ENCODE measurements around the gene C9orf78. TPM values are rescaled to one million over a fixed set of nuclear protein-coding genes. Genes with fewer than 3 reads are reported as not detected.

C9orf78 gene
- total RNA-seq, 6 donors from 2014 or later = 17.8 to 66.6 (median 36.5) TPM

DNA sequence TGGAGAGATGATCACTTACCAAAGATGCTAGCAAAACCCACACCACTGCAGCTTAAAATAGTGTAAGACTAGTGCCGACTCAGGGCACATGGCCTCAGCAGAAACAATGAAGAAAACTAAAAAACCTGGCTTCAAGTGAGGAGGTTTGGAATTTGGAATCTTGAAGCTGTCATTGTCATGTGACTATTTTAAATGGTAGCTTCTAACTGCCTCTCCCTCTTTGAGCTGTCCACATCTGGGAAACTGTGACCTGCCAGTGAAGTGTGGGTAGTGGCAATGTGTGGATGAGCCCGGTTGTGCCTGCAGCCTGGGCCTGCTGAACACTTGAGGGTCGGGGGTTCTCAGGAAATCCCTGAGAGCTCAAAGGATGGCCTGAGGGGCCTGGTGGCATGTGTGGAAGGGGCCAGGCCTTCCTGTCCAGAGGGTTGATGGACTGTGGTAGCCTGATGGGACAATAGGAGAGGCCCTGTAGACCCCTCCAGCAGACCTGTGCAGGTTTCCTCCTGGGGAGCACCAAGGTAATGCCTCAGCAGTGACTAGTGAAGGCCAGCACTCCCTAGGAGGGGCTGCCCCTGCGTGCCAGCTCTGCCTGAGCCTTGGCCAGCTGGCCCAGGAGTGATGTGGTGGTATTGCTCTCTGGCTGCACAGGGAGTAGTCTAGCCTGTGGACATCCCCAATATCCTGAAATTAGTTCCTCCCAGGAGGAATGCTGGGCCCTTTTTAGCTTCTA, 13.8 kb upstream of the C9orf78 start:
- H3K27me3 ChIP-seq = no peaks in the 10 kb centered on the region
- DNase-seq = no peak
- no peak overlapping the region for H3K27ac ChIP-seq
- H3K4me1 ChIP-seq = peaks cover 0 to 3% (median 0%) of the 10 kb centered on the region in 4 donors
- no peak for ATAC-seq (ENCODE audit: low FRiP score in 2 of 2)
- no peak overlapping the region for H3K4me3 ChIP-seq
- H3K9me3 ChIP-seq = no peaks in the 10 kb centered on the region
- H3K36me3 ChIP-seq = peaks cover 11 to 39% (median 27%) of the 10 kb centered on the region in 4 donors
- WGBS, 2 donors = 88 to 90% methylated on average over 3 to 4 of the region's 4 CpGs
- TF ChIP-seq POLR2A (IDR thresholded peaks at IDR 0.05) (no peak), EP300 (IDR thresholded peaks at IDR 0.05) (no peak), POLR2AphosphoS5 (IDR thresholded peaks at IDR 0.05) (no peak)
- TF ChIP-seq, protein P1, sequence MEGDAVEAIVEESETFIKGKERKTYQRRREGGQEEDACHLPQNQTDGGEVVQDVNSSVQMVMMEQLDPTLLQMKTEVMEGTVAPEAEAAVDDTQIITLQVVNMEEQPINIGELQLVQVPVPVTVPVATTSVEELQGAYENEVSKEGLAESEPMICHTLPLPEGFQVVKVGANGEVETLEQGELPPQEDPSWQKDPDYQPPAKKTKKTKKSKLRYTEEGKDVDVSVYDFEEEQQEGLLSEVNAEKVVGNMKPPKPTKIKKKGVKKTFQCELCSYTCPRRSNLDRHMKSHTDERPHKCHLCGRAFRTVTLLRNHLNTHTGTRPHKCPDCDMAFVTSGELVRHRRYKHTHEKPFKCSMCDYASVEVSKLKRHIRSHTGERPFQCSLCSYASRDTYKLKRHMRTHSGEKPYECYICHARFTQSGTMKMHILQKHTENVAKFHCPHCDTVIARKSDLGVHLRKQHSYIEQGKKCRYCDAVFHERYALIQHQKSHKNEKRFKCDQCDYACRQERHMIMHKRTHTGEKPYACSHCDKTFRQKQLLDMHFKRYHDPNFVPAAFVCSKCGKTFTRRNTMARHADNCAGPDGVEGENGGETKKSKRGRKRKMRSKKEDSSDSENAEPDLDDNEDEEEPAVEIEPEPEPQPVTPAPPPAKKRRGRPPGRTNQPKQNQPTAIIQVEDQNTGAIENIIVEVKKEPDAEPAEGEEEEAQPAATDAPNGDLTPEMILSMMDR (IDR thresholded peaks at IDR 0.05) = no peak

- H3K4me3 ChIP-seq = no peak overlapping the region
- DNase-seq = no peak
- ATAC-seq (ENCODE audit: low FRiP score in 2 of 2) = no peak
- TF ChIP-seq POLR2A (IDR thresholded peaks at IDR 0.05) = no peak
- no peak for TF ChIP-seq POLR2AphosphoS5 (IDR thresholded peaks at IDR 0.05)
- no peak for TF ChIP-seq EP300 (IDR thresholded peaks at IDR 0.05)
- TF ChIP-seq, protein P1 (IDR thresholded peaks at IDR 0.05) = no peak
- no peaks in the 10 kb centered on the region for H3K27me3 ChIP-seq
- H3K4me1 ChIP-seq = peaks cover 0 to 3% (median 0%) of the 10 kb centered on the region in 4 donors
- WGBS, 2 donors = 62 to 63% methylated on average over 2 of the region's 2 CpGs
- H3K27ac ChIP-seq = no peak overlapping the region
- peaks cover 0 to 9% (median 2%) of the 10 kb centered on the region in 4 donors for H3K36me3 ChIP-seq
- no peaks in the 10 kb centered on the region for H3K9me3 ChIP-seq
Measured at GRCh38 chr9:129845373-129845772, 10.3 kb upstream of the C9orf78 start.

GRCh38 chr9:129841071-129841470, 6.0 kb upstream of the C9orf78 start:
- Histone ChIP-seq H3K27me3 (no peaks in the 10 kb centered on the region), H3K36me3 (peaks cover 0 to 2% (median 0%) of the 10 kb centered on the region in 4 donors), H3K4me3 (no peak overlapping the region), H3K4me1 (peaks cover 5 to 23% (median 12%) of the 10 kb centered on the region in 4 donors), H3K27ac (no peak overlapping the region), H3K9me3 (no peaks in the 10 kb centered on the region)
- WGBS, 2 donors = 80 to 89% methylated on average over 4 of the region's 4 CpGs
- ATAC-seq (ENCODE audit: low FRiP score in 2 of 2) (no peak), DNase-seq (no peak)
- no peak for TF ChIP-seq POLR2A (IDR thresholded peaks at IDR 0.05)
- no peak for TF ChIP-seq EP300 (IDR thresholded peaks at IDR 0.05)
- TF ChIP-seq, protein P1 (IDR thresholded peaks at IDR 0.05) = no peak
- TF ChIP-seq POLR2AphosphoS5 (IDR thresholded peaks at IDR 0.05) = no peak

- H3K27ac ChIP-seq = no peak overlapping the region
- H3K4me3 ChIP-seq = no peak overlapping the region
- TF ChIP-seq, protein P1 (IDR thresholded peaks at IDR 0.05) = no peak
- TF ChIP-seq EP300 (IDR thresholded peaks at IDR 0.05) = no peak
- DNase-seq = peak in 1 of 2 donors; percentile 49
- no peaks in the 10 kb centered on the region for H3K27me3 ChIP-seq
- ATAC-seq (ENCODE audit: low FRiP score in 2 of 2) = no peak
- no peaks in the 10 kb centered on the region for H3K9me3 ChIP-seq
- H3K36me3 ChIP-seq = peaks cover 0 to 2% (median 0%) of the 10 kb centered on the region in 4 donors
- WGBS, 2 donors = 78 to 89% methylated on average over 8 of the region's 8 CpGs
- peaks cover 8 to 27% (median 14%) of the 10 kb centered on the region in 4 donors for H3K4me1 ChIP-seq
Measured at GRCh38 chr9:129840034-129840433, 5.0 kb upstream of the C9orf78 start.

Data from upper lobe of left lung (tissue), 6 donors.